ENCODE measurements around the gene AIG1. TPM values are rescaled to one million over a fixed set of nuclear protein-coding genes. Genes with fewer than 3 reads are reported as not detected.

AIG1 gene
- total RNA-seq, 1 donor = 70.9 TPM

GRCh38 chr6:143294265-143294860, 233.7 kb downstream of the AIG1 start:
- no peaks in the 10 kb centered on the region for H3K9me3 ChIP-seq (ENCODE audit: low read depth, low read length)
- H3K4me2 ChIP-seq (ENCODE audit: insufficient read depth, low read length) = no peak overlapping the region
- H3K36me3 ChIP-seq (ENCODE audit: insufficient read depth, low read length) = no peaks in the 10 kb centered on the region
- H3K79me2 ChIP-seq (ENCODE audit: insufficient read depth, low read length) = no peaks in the 10 kb centered on the region
- no peak for DNase-seq (ENCODE audit: insufficient read length, low spot score, missing footprints)
- H2AFZ ChIP-seq (ENCODE audit: low read length) = no peak overlapping the region
- no peaks in the 10 kb centered on the region for H3K4me1 ChIP-seq (ENCODE audit: insufficient read depth, low read length)
- no peak overlapping the region for H3K27ac ChIP-seq (ENCODE audit: low read depth, low read length)
- TF ChIP-seq, protein P1, sequence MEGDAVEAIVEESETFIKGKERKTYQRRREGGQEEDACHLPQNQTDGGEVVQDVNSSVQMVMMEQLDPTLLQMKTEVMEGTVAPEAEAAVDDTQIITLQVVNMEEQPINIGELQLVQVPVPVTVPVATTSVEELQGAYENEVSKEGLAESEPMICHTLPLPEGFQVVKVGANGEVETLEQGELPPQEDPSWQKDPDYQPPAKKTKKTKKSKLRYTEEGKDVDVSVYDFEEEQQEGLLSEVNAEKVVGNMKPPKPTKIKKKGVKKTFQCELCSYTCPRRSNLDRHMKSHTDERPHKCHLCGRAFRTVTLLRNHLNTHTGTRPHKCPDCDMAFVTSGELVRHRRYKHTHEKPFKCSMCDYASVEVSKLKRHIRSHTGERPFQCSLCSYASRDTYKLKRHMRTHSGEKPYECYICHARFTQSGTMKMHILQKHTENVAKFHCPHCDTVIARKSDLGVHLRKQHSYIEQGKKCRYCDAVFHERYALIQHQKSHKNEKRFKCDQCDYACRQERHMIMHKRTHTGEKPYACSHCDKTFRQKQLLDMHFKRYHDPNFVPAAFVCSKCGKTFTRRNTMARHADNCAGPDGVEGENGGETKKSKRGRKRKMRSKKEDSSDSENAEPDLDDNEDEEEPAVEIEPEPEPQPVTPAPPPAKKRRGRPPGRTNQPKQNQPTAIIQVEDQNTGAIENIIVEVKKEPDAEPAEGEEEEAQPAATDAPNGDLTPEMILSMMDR (IDR thresholded peaks at IDR 0.05; ENCODE audit: extremely low read depth, low read depth, low read length) = no peak
- H4K20me1 ChIP-seq (ENCODE audit: insufficient read depth, low read length) = no peaks in the 10 kb centered on the region
- H3K27me3 ChIP-seq (ENCODE audit: insufficient read depth, low read length) = no peaks in the 10 kb centered on the region
- no peak overlapping the region for H3K4me3 ChIP-seq (ENCODE audit: insufficient read depth, low read length)

- Histone ChIP-seq H3K36me3 (ENCODE audit: insufficient read depth, low read length) (no peaks in the 10 kb centered on the region), H3K4me2 (ENCODE audit: insufficient read depth, low read length) (no peak overlapping the region), H2AFZ (ENCODE audit: low read length) (no peak overlapping the region), H3K27ac (ENCODE audit: low read depth, low read length) (no peak overlapping the region), H3K9me3 (ENCODE audit: low read depth, low read length) (no peaks in the 10 kb centered on the region), H3K4me3 (ENCODE audit: insufficient read depth, low read length) (no peak overlapping the region), H3K27me3 (ENCODE audit: insufficient read depth, low read length) (no peaks in the 10 kb centered on the region), H3K79me2 (ENCODE audit: insufficient read depth, low read length) (no peaks in the 10 kb centered on the region), H4K20me1 (ENCODE audit: insufficient read depth, low read length) (no peaks in the 10 kb centered on the region), H3K4me1 (ENCODE audit: insufficient read depth, low read length) (no peaks in the 10 kb centered on the region)
- TF ChIP-seq, protein P1 (IDR thresholded peaks at IDR 0.05; ENCODE audit: extremely low read depth, low read depth, low read length) = no peak
- DNase-seq (ENCODE audit: insufficient read length, low spot score, missing footprints) = no peak
Measured at GRCh38 chr6:143295932-143296331, 235.2 kb downstream of the AIG1 start.

DNA sequence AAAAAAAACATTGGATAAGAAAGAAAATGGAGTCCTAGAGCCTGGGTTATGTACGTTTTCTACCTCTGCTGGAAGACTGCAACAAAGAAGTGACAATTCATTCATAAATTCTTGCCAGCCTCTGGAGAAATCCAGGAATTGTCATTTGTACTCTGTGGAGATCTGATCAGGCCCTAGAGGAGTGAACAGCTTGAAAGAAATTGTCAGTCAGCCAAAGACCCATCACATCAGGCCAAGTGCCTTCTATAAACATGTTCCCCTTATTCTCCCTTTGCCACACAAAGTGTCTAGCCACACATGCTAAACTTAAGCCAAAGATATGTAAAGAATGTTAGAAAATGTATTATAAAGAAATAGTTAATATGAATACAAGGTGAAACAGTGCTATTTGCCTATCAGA, 237.4 kb downstream of the AIG1 start:
- Histone ChIP-seq H3K79me2 (ENCODE audit: insufficient read depth, low read length) (no peaks in the 10 kb centered on the region), H3K4me1 (ENCODE audit: insufficient read depth, low read length) (no peaks in the 10 kb centered on the region), H2AFZ (ENCODE audit: low read length) (no peak overlapping the region), H3K4me3 (ENCODE audit: insufficient read depth, low read length) (no peak overlapping the region), H4K20me1 (ENCODE audit: insufficient read depth, low read length) (no peaks in the 10 kb centered on the region), H3K27ac (ENCODE audit: low read depth, low read length) (no peak overlapping the region), H3K27me3 (ENCODE audit: insufficient read depth, low read length) (no peaks in the 10 kb centered on the region), H3K36me3 (ENCODE audit: insufficient read depth, low read length) (no peaks in the 10 kb centered on the region), H3K4me2 (ENCODE audit: insufficient read depth, low read length) (no peak overlapping the region), H3K9me3 (ENCODE audit: low read depth, low read length) (no peaks in the 10 kb centered on the region)
- no peak for DNase-seq (ENCODE audit: insufficient read length, low spot score, missing footprints)
- TF ChIP-seq, protein P1 (IDR thresholded peaks at IDR 0.05; ENCODE audit: extremely low read depth, low read depth, low read length) = no peak

- H3K36me3 ChIP-seq (ENCODE audit: insufficient read depth, low read length) = no peaks in the 10 kb centered on the region
- no peaks in the 10 kb centered on the region for H3K9me3 ChIP-seq (ENCODE audit: low read depth, low read length)
- H4K20me1 ChIP-seq (ENCODE audit: insufficient read depth, low read length) = no peaks in the 10 kb centered on the region
- H3K4me2 ChIP-seq (ENCODE audit: insufficient read depth, low read length) = no peak overlapping the region
- no peak overlapping the region for H3K27ac ChIP-seq (ENCODE audit: low read depth, low read length)
- no peaks in the 10 kb centered on the region for H3K79me2 ChIP-seq (ENCODE audit: insufficient read depth, low read length)
- H3K27me3 ChIP-seq (ENCODE audit: insufficient read depth, low read length) = no peaks in the 10 kb centered on the region
- no peaks in the 10 kb centered on the region for H3K4me1 ChIP-seq (ENCODE audit: insufficient read depth, low read length)
- DNase-seq (ENCODE audit: insufficient read length, low spot score, missing footprints) = no peak
- no peak overlapping the region for H3K4me3 ChIP-seq (ENCODE audit: insufficient read depth, low read length)
- no peak overlapping the region for H2AFZ ChIP-seq (ENCODE audit: low read length)
- TF ChIP-seq, protein P1 (IDR thresholded peaks at IDR 0.05; ENCODE audit: extremely low read depth, low read depth, low read length) = no peak
Measured at GRCh38 chr6:143299253-143300166, 238.8 kb downstream of the AIG1 start.
